Liver (tissue), 9 donors: ENCODE results near the gene TNFRSF8. TPM values are rescaled to one million over a fixed set of nuclear protein-coding genes. Genes with fewer than 3 reads are reported as not detected.

Experiments used
- DNase-seq: peaks from one replicate; pipeline ENCODE4 v3.0.0-alpha.2; 2017; ENCODE audit warnings: low spot score
- H3K27ac ChIP-seq, 2 donors: one replicate each; pipeline ENCODE4 v1.7.0; 2013; ENCODE audit warnings: inconsistent platforms in 2 of 2, low read length in 2 of 2, control low read depth in 1 of 2, low read depth in 1 of 2, mild to moderate bottlenecking in 1 of 2
- H3K27me3 ChIP-seq, 4 donors: one replicate each; pipeline versions ENCODE4 v1.6.1 to v1.7.0; 2013; ENCODE audit warnings: low read length in 3 of 4, inconsistent platforms in 1 of 4, mild to moderate bottlenecking in 1 of 4, moderate library complexity in 1 of 4; ENCODE audit not compliant: control insufficient read depth in 4 of 4, insufficient read depth in 4 of 4
- H3K36me3 ChIP-seq, 4 donors: one replicate each; pipeline versions ENCODE4 v1.6.1 to v1.7.0; 2013; ENCODE audit warnings: low read length in 3 of 4, mild to moderate bottlenecking in 3 of 4, low read depth in 1 of 4, moderate library complexity in 1 of 4; ENCODE audit not compliant: control insufficient read depth in 4 of 4, insufficient read depth in 3 of 4
- H3K4me1 ChIP-seq, 4 donors: one replicate each; pipeline versions ENCODE4 v1.6.1 to v1.7.0; 2013; ENCODE audit warnings: low read length in 3 of 4, mild to moderate bottlenecking in 3 of 4, moderate library complexity in 1 of 4; ENCODE audit not compliant: control insufficient read depth in 4 of 4, insufficient read depth in 4 of 4
- H3K4me3 ChIP-seq, 3 donors: one replicate each; pipeline versions ENCODE4 v1.6.1 to v1.7.0; 2013; ENCODE audit warnings: low read length in 3 of 3, control low read depth in 1 of 3, low read depth in 1 of 3, mild to moderate bottlenecking in 1 of 3
- H3K9ac ChIP-seq, 2 donors: one replicate each; pipeline ENCODE4 v1.7.0; 2013; ENCODE audit warnings: low read length in 2 of 2, mild to moderate bottlenecking in 2 of 2, moderate library complexity in 2 of 2, control low read depth in 1 of 2, low read depth in 1 of 2
- H3K9me3 ChIP-seq, 4 donors: one replicate each; pipeline versions ENCODE4 v1.6.1 to v1.7.0; 2013; ENCODE audit warnings: low read length in 3 of 4; ENCODE audit not compliant: control insufficient read depth in 4 of 4
- EGR1 ChIP-seq, 2 donors: IDR thresholded peaks; 2 replicates each; pipeline ENCODE4 v1.6.1; 2016 to 2018; ENCODE audit warnings: antibody characterized with exemption in 2 of 2, low read depth in 2 of 2
- FOXA1 ChIP-seq: IDR thresholded peaks from 2 replicates; pipeline ENCODE4 v1.6.1; 2016; ENCODE audit warnings: antibody characterized with exemption
- HNF4A ChIP-seq, 2 donors: conservative IDR thresholded peaks; 2 replicates each; pipeline ENCODE4 v1.6.1; 2016; ENCODE audit warnings: antibody characterized with exemption in 2 of 2, mild to moderate bottlenecking in 2 of 2
- NR2F2 ChIP-seq: IDR thresholded peaks from 2 replicates; pipeline ENCODE4 v1.6.1; 2016; ENCODE audit warnings: antibody characterized with exemption
- RAD21 ChIP-seq, 2 donors: IDR thresholded peaks; 2 replicates each; pipeline ENCODE4 v1.6.1; 2016; ENCODE audit warnings: antibody characterized with exemption in 2 of 2, mild to moderate bottlenecking in 2 of 2
- REST ChIP-seq: IDR thresholded peaks from 2 replicates; pipeline ENCODE4 v1.6.1; 2016; ENCODE audit warnings: antibody characterized with exemption, mild to moderate bottlenecking
- TAF1 ChIP-seq: conservative IDR thresholded peaks from 2 replicates; pipeline ENCODE4 v1.6.1; 2016; ENCODE audit warnings: antibody characterized with exemption, mild to moderate bottlenecking
- YY1 ChIP-seq: IDR thresholded peaks from 2 replicates; pipeline ENCODE4 v1.6.1; 2016; ENCODE audit warnings: antibody characterized with exemption, mild to moderate bottlenecking
- ZBTB33 ChIP-seq: IDR thresholded peaks from 2 replicates; pipeline ENCODE4 v1.6.1; 2016; ENCODE audit warnings: antibody characterized with exemption
- WGBS: extraction: QIAGEN DNeasy Blood & Tissue Kit; methylation state at CpG from one replicate; pipeline ENCODE4 v1.1.7; 2013; 5-methylcytosine and 5-hydroxymethylcytosine counted together
- polyA plus RNA-seq, 2 donors: library from polyadenylated mRNA; stranded (reverse) in 1 of 2; unstranded in 1 of 2; fragments of 200-250 nt in 1 of 2; fragments of >200 nt in 1 of 2; fragmentation: Nextera tagmentation in 1 of 2; extraction: Ambion mirVana in 1 of 2; gene quantifications; one replicate each; pipeline versions ENCODE4 v1.2.1 to v1.2.3, GENCODE V29; 2013 to 2015
- total RNA-seq, 2 donors: library from RNA; depleted of rRNA; stranded (reverse); fragments of >200 nt; gene quantifications; one replicate each; pipeline ENCODE4 v1.2.3, GENCODE V29; 2014
- donor health status: healthy.
- donor health status: healthy.
- donor health status: healthy.
- donor health status: healthy.
- donor health status: healthy.

TNFRSF8 gene
- total and polyA plus RNA-seq, 4 donors: 0.08 to 0.19 (median 0.12) TPM

GRCh38 chr1:12165342-12165741 lies 102.2 kb downstream of the TNFRSF8 start:
- Histone ChIP-seq H3K4me3 (no peak overlapping the region), H3K27ac (no peak overlapping the region), H3K4me1 (peaks cover 6 to 29% (median 20%) of the 10 kb centered on the region in 4 donors), H3K27me3 (no peaks in the 10 kb centered on the region), H3K9ac (no peak overlapping the region), H3K9me3 (no peaks in the 10 kb centered on the region), H3K36me3 (no peaks in the 10 kb centered on the region)
- TF ChIP-seq HNF4A (conservative IDR thresholded peaks at IDR 0.05): no peak
- TF ChIP-seq TAF1: no peak
- no peak for TF ChIP-seq NR2F2
- TF ChIP-seq EGR1 (IDR thresholded peaks at IDR 0.05; ENCODE audit: low read depth in 2 of 2): no peak
- TF ChIP-seq ZBTB33: no peak
- no peak for TF ChIP-seq FOXA1
- WGBS: 90% methylated on average over 4 of the region's 4 CpGs
- DNase-seq: no peak

- H3K9ac ChIP-seq: peak within 1 kb of the TSS; percentile 76 to 89
- 1% methylated on average over 79 of the region's 79 CpGs for WGBS
- H3K9me3 ChIP-seq: no peaks in the 10 kb centered on the region
Measured at GRCh38 chr1:12166834-12167492, 103.9 kb downstream of the TNFRSF8 start, which contains the start of gene TNFRSF1B. TSS of gene TNFRSF1B (plus strand) at chr1:12166991. CDS start at chr1:12167092, 101 bp downstream.

More at GRCh38 chr1:12166834-12167492, 103.9 kb downstream of the TNFRSF8 start, which contains the start of gene TNFRSF1B:
- H3K4me3 ChIP-seq: peak within 1 kb of the TSS; percentile 74 to 81 (median 78)
- peaks cover 6 to 41% (median 23%) of the 10 kb centered on the region in 4 donors for H3K4me1 ChIP-seq
- H3K36me3 ChIP-seq: no peaks in the 10 kb centered on the region
- DNase-seq: peak; percentile 71
- peak within 1 kb of the TSS; percentile 80 to 96 for H3K27ac ChIP-seq
- no peaks in the 10 kb centered on the region for H3K27me3 ChIP-seq
- TF ChIP-seq FOXA1 (no peak), REST (peak; percentile 58), RAD21 (IDR thresholded peaks at IDR 0.05) (peak in 1 of 2 donors; percentile 11), YY1 (no peak), TAF1 (peak; percentile 53)
